GM21360 (cell line): ENCODE results near the gene TMEM201.

ENCODE experiments used
- ATAC-seq: cut with Tn5 transposase; IDR thresholded peaks from one replicate; pipeline ENCODE4 v1.9.1; 2021; ENCODE audit warnings: mild to moderate bottlenecking, moderate library complexity; ENCODE audit not compliant: unreplicated experiment

The TMEM201 gene

GRCh38 chr1:9576903-9577302, 11.8 kb upstream of the TMEM201 start:
- no peak for ATAC-seq

GRCh38 chr1:9577423-9577822, 11.3 kb upstream of the TMEM201 start:
- no peak for ATAC-seq

GRCh38 chr1:9580942-9581341, 7.8 kb upstream of the TMEM201 start:
- ATAC-seq, result no peak

GRCh38 chr1:9586147-9586766, 2.5 kb upstream of the TMEM201 start:
- ATAC-seq, result no peak

GRCh38 chr1:9589144-9589718, 520 bp downstream of the TMEM201 start:
- peak; percentile 4 for ATAC-seq

GRCh38 chr1:9589719-9590157, 1.0 kb downstream of the TMEM201 start:
- no peak for ATAC-seq

GRCh38 chr1:9590201-9590600, 1.5 kb downstream of the TMEM201 start:
- no peak for ATAC-seq

- ATAC-seq, result no peak
These were observed 2.4 kb downstream of the TMEM201 start for GRCh38 chr1:9590945-9591668.

GRCh38 chr1:9591669-9592509, 3.2 kb downstream of the TMEM201 start:
- no peak for ATAC-seq

GRCh38 chr1:9592510-9593075, 3.9 kb downstream of the TMEM201 start:
- ATAC-seq, result no peak

- ATAC-seq, result no peak
These were observed 4.4 kb downstream of the TMEM201 start for GRCh38 chr1:9593147-9593491.

GRCh38 chr1:9593492-9594465, 5.1 kb downstream of the TMEM201 start:
- no peak for ATAC-seq

- no peak for ATAC-seq
These were observed 5.9 kb downstream of the TMEM201 start for GRCh38 chr1:9594471-9595155.

- no peak for ATAC-seq
These were observed 6.7 kb downstream of the TMEM201 start for GRCh38 chr1:9595156-9595967.

GRCh38 chr1:9595968-9596340, 7.2 kb downstream of the TMEM201 start:
- ATAC-seq, result no peak

GRCh38 chr1:9596415-9597123, 7.9 kb downstream of the TMEM201 start:
- ATAC-seq, result no peak

GRCh38 chr1:9597361-9598315, 8.9 kb downstream of the TMEM201 start:
- no peak for ATAC-seq
